HepG2 (cell line): ENCODE data around the gene CAPN9. TPM values are rescaled to one million over a fixed set of nuclear protein-coding genes. Genes with fewer than 3 reads are reported as not detected.

ENCODE experiments used
- ATAC-seq: fragments of 200-7000 bp; cut with Tn5 transposase; 3 replicates; pipeline ENCODE4 v1.9.1; 2020; ENCODE audit warnings: mild to moderate bottlenecking, moderate library complexity
- BruUV-seq: library from RNA; stranded (reverse); fragments of 400-500 nt; replicated peaks from 2 replicates; lab custom pipeline; 2021; lab: Mats Ljungman, UMichigan
- CTCF ChIA-PET: fragments of 300-600 bp; formaldehyde crosslinking; extraction: SDS; loops from one replicate; lab custom pipeline; 2021; ENCODE audit warnings: low total read pairs, inconsistent platforms, low intra/inter-chr PET ratio; lab: Yijun Ruan, JAX
- POLR2A ChIA-PET: fragments of 350-600 bp; sonication (Branson Sonifier 250); formaldehyde crosslinking; loops from one replicate; lab custom pipeline; 2020; ENCODE audit warnings: antibody characterized with exemption, inconsistent platforms; lab: Yijun Ruan, JAX
- DNase-seq: peaks from one replicate; pipeline ENCODE4 v3.0.0-alpha.2; 2015; ENCODE audit warnings: low spot score
- FAIRE-seq: peaks from 3 replicates; lab custom pipeline; 2011; peaks lifted over from hg19 to GRCh38; lab: Jason Lieb, UNC
- H2AFZ ChIP-seq: one replicate; pipeline ENCODE4 v1.6.1; 2011; ENCODE audit warnings: low read length, inconsistent platforms
- H3K27ac ChIP-seq: fragments of 300-600 bp; 3 replicates; pipeline ENCODE4 v1.8.0; 2011; ENCODE audit warnings: mixed run types, mild to moderate bottlenecking, mixed read lengths, low read length, inconsistent platforms; ENCODE audit not compliant: insufficient read depth; ENCODE audit errors: extremely low read length
- H3K27me3 ChIP-seq, 2 experiments: fragments of 200-600 bp in 1 of 2; 2 replicates in 1 of 2; 3 replicates in 1 of 2; pipeline versions ENCODE4 v1.6.0 to v1.8.0; 2011; ENCODE audit warnings: low read length in 2 of 2, mild to moderate bottlenecking in 2 of 2, moderate library complexity in 2 of 2, inconsistent platforms in 1 of 2; ENCODE audit not compliant: insufficient read depth in 2 of 2, control insufficient read depth in 1 of 2
- H3K36me3 ChIP-seq, 2 experiments: fragments of 200-600 bp in 1 of 2; replicated peaks in 1 of 2; 2 replicates in 1 of 2; 3 replicates in 1 of 2; pipeline versions ENCODE4 v1.5.1 to v1.8.0; 2011; ENCODE audit warnings: low read length in 2 of 2, inconsistent platforms in 1 of 2; ENCODE audit not compliant: insufficient read depth in 2 of 2, control insufficient read depth in 1 of 2
- H3K4me1 ChIP-seq: 2 replicates; pipeline ENCODE4 v1.5.1; 2012; ENCODE audit warnings: low read length, inconsistent platforms; ENCODE audit not compliant: insufficient read depth
- H3K4me2 ChIP-seq: 2 replicates; pipeline ENCODE4 v1.6.0; 2011; ENCODE audit warnings: low read depth, low read length, inconsistent platforms
- H3K4me3 ChIP-seq, 3 experiments: fragments of 200-600 bp in 1 of 3; sonication (generic), shearing (Covaris generic) in 1 of 3; replicated peaks in 1 of 3; 2 replicates each; pipeline ENCODE4 v1.5.1; 2011 to 2016; ENCODE audit warnings: low read length in 3 of 3, inconsistent platforms in 2 of 3, low read depth in 2 of 3, mild to moderate bottlenecking in 2 of 3, control low read depth in 1 of 3, mixed read lengths in 1 of 3; ENCODE audit not compliant: insufficient read depth in 1 of 3
- H3K79me2 ChIP-seq: one replicate; pipeline ENCODE4 v1.6.1; 2011; ENCODE audit warnings: low read length, inconsistent platforms; ENCODE audit not compliant: insufficient read depth
- H3K9ac ChIP-seq: 2 replicates; pipeline ENCODE4 v1.6.0; 2011; ENCODE audit warnings: mild to moderate bottlenecking, low read depth, low read length, inconsistent platforms; ENCODE audit not compliant: insufficient read depth
- H3K9me3 ChIP-seq: 2 replicates; pipeline ENCODE4 v1.5.1; 2012; ENCODE audit warnings: mild to moderate bottlenecking, low read length
- H4K20me1 ChIP-seq: 2 replicates; pipeline ENCODE4 v1.6.0; 2011; ENCODE audit warnings: inconsistent platforms, mild to moderate bottlenecking, low read length, moderate library complexity; ENCODE audit not compliant: insufficient read depth
- BRCA1 ChIP-seq: sonication (generic); formaldehyde crosslinking; IDR thresholded peaks from 2 replicates; pipeline ENCODE4 v1.4.0; 2020; ENCODE audit warnings: missing genetic modification reagents
- BRD4 ChIP-seq: sonication (generic); formaldehyde crosslinking; IDR thresholded peaks from 2 replicates; pipeline ENCODE4 v1.4.0; 2020; ENCODE audit warnings: missing genetic modification reagents
- DNMT1 ChIP-seq: sonication (generic); formaldehyde crosslinking; IDR thresholded peaks from 2 replicates; pipeline ENCODE4 v1.5.1; 2020; ENCODE audit warnings: mild to moderate bottlenecking, missing genetic modification reagents
- ETS1 ChIP-seq: sonication (generic); formaldehyde crosslinking; IDR thresholded peaks from 2 replicates; pipeline ENCODE4 v1.4.0; 2020; ENCODE audit warnings: missing genetic modification reagents
- GABPB1 ChIP-seq: IDR thresholded peaks from 2 replicates; pipeline ENCODE4 v1.6.1; 2016; ENCODE audit warnings: mild to moderate bottlenecking, missing genetic modification reagents, moderate library complexity, missing compliant biosample characterization
- IKZF1 ChIP-seq: fragments of 450-650 bp; IDR thresholded peaks from 2 replicates; pipeline ENCODE4 v1.7.1; 2016
- IRF1 ChIP-seq: sonication (generic); formaldehyde crosslinking; IDR thresholded peaks from 2 replicates; pipeline ENCODE4 v1.4.0; 2020; ENCODE audit warnings: low read depth, mild to moderate bottlenecking, missing genetic modification reagents
- KAT2B ChIP-seq: fragments of 150-350 bp; IDR thresholded peaks from 2 replicates; pipeline ENCODE4 v1.6.1; 2014; ENCODE audit warnings: low read depth, low read length, borderline replicate concordance
- KLF13 ChIP-seq: sonication (generic); formaldehyde crosslinking; IDR thresholded peaks from 2 replicates; pipeline ENCODE4 v1.4.0; 2020; ENCODE audit warnings: mild to moderate bottlenecking, missing genetic modification reagents
- KLF16 ChIP-seq, 2 experiments: sonication (generic) in 1 of 2; formaldehyde crosslinking in 1 of 2; IDR thresholded peaks; 2 replicates each; pipeline versions ENCODE4 v1.6.1 to v1.8.0; 2016 to 2023; ENCODE audit warnings: missing genetic modification reagents in 2 of 2, missing compliant biosample characterization in 1 of 2
- MAF1 ChIP-seq: sonication (generic); formaldehyde crosslinking; IDR thresholded peaks from 2 replicates; pipeline ENCODE4 v1.5.0; 2020; ENCODE audit warnings: missing genetic modification reagents, borderline replicate concordance
- MATR3 ChIP-seq: sonication (generic); formaldehyde crosslinking; IDR thresholded peaks from 2 replicates; pipeline ENCODE4 v1.4.0; 2020; ENCODE audit warnings: missing genetic modification reagents
- NR2F1 ChIP-seq, 2 experiments: fragments of 450-650 bp in 1 of 2; formaldehyde crosslinking in 1 of 2; IDR thresholded peaks; 2 replicates each; pipeline versions ENCODE4 v1.5.0 to v1.6.1; 2016 to 2020; ENCODE audit warnings: mild to moderate bottlenecking in 1 of 2, missing compliant biosample characterization in 1 of 2, missing genetic modification reagents in 1 of 2, moderate library complexity in 1 of 2
- PHB2 ChIP-seq: fragments of 450-650 bp; IDR thresholded peaks from 2 replicates; pipeline ENCODE4 v1.6.1; 2018; ENCODE audit not compliant: partially characterized antibody
- SIX4 ChIP-seq: sonication (generic); formaldehyde crosslinking; IDR thresholded peaks from 2 replicates; pipeline ENCODE4 v1.4.0; 2020; ENCODE audit warnings: missing genetic modification reagents
- SMYD3 ChIP-seq: sonication (generic); formaldehyde crosslinking; IDR thresholded peaks from 2 replicates; pipeline ENCODE4 v1.8.1; 2023; ENCODE audit warnings: mild to moderate bottlenecking, missing genetic modification reagents
- SOX5 ChIP-seq: IDR thresholded peaks from 2 replicates; pipeline ENCODE4 v1.6.1; 2016; ENCODE audit warnings: borderline replicate concordance
- TBL1XR1 ChIP-seq: fragments of 150-350 bp; IDR thresholded peaks from 2 replicates; pipeline ENCODE4 v1.6.1; 2014; ENCODE audit warnings: borderline replicate concordance, low read length; ENCODE audit not compliant: partially characterized antibody
- TFDP1 ChIP-seq: IDR thresholded peaks from 2 replicates; pipeline ENCODE4 v1.6.1; 2016; ENCODE audit warnings: missing compliant biosample characterization, missing genetic modification reagents, borderline replicate concordance
- TRIM24 ChIP-seq: sonication (generic); formaldehyde crosslinking; IDR thresholded peaks from 2 replicates; pipeline ENCODE4 v1.8.0; 2022; ENCODE audit warnings: mild to moderate bottlenecking, missing genetic modification reagents
- ZFP37 ChIP-seq: sonication (generic); formaldehyde crosslinking; IDR thresholded peaks from 2 replicates; pipeline ENCODE4 v1.4.0; 2020; ENCODE audit warnings: missing genetic modification reagents, borderline replicate concordance
- ZNF7 ChIP-seq: IDR thresholded peaks from 2 replicates; pipeline ENCODE4 v1.6.1; 2016; ENCODE audit warnings: missing biosample characterization, missing genetic modification reagents
- ZNF720 ChIP-seq: sonication (generic); formaldehyde crosslinking; IDR thresholded peaks from 2 replicates; pipeline ENCODE4 v1.4.0; 2020; ENCODE audit warnings: missing genetic modification reagents
- WGBS: methylation state at CpG from one replicate; pipeline ENCODE4 v1.1.6; 2017; ENCODE audit warnings: low lambda C conversion rate; 5-methylcytosine and 5-hydroxymethylcytosine counted together
- in situ Hi-C: cut with HindIII; loops from 2 replicates; pipeline ENCODE4 v1.10.0; 2017; ENCODE audit warnings: low pct_unique_long_range_greater_than_20kb; ENCODE audit not compliant: extremely low pct_ligation_motif_present
- intact Hi-C: fragments of 100-400 bp; cut with micrococcal nuclease; formaldehyde crosslinking; loops from one replicate; pipeline ENCODE4 v1.10.0; 2022; ENCODE audit not compliant: unreplicated experiment
- polyA plus RNA-seq, 8 experiments: library from polyadenylated mRNA; depleted of rRNA in 3 of 8; stranded (reverse) in 7 of 8; unstranded in 1 of 8; fragments of >200 nt; fragmentation: Illumina TruSeq in 4 of 8; extraction: Trizol in 4 of 8; gene quantifications; 2 replicates each; pipeline versions ENCODE4 v1.2.1 to v1.2.3, GENCODE V29; 2011 to 2016; ENCODE audit warnings: low read depth in 4 of 8, missing spikeins in 1 of 8, mixed read lengths in 1 of 8; ENCODE audit not compliant: insufficient read depth in 1 of 8
- total RNA-seq, 5 experiments: library from RNA; depleted of rRNA; stranded (reverse); fragments of >200 nt; fragmentation: Illumina TruSeq; extraction: Trizol; gene quantifications; 2 replicates each; pipeline ENCODE4 v1.2.3, GENCODE V29; 2016; ENCODE audit warnings: low read depth in 1 of 5
- TF ChIP-seq, protein P1 (sequence below): sonication (generic); formaldehyde crosslinking; IDR thresholded peaks from 2 replicates; pipeline ENCODE4 v1.4.0; 2020; ENCODE audit warnings: missing genetic modification reagents, mild to moderate bottlenecking, borderline replicate concordance

Gene CAPN9
- total and polyA plus RNA-seq, 2 of the 13 experiments (the other 11 are each of a cell fraction or from before 2014, with no cell fraction given), result 0.04 to 0.31 TPM

DNA sequence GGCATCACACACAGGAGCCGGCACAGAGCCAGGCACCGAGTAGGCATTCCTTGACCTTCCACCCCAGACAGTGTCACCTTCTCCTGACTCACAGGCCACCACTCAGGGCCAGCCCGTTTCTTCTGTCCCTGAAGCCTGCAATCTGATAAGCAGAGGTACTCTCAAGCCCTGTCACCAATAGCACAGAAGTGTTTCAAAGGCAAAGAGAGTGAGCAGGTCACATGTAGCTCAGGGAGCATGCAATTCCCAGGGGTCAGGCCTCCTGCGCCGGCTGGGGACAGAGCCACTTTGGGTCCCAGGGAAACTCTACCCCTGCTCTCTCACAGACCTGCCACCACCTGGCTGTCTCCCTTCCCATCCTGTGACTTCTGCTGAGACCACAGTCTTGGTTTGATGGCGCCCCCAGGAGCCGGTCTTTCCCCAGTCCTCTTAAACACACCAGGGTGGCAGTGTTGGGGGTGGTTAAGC is 13.2 kb downstream of the CAPN9 start:
- Histone ChIP-seq H3K4me1 (peaks cover 67% of the 10 kb centered on the region), H3K27ac (no peak overlapping the region), H3K36me3 (no peaks in the 10 kb centered on the region), H4K20me1 (no peaks in the 10 kb centered on the region), H3K4me2 (peak overlapping the region; percentile 61), H2AFZ (no peak overlapping the region), H3K9me3 (no peaks in the 10 kb centered on the region), H3K79me2 (no peaks in the 10 kb centered on the region), H3K9ac (0 out of 2 replicates have a peak overlapping the region, but pooled peaks have one; percentile 5), H3K4me3 (peak overlapping the region in 1 of 3 experiments; percentile 5; a peak in 1 of 6 replicates), H3K27me3 (no peaks in the 10 kb centered on the region)
- FAIRE-seq, result peak; percentile 60
- ATAC-seq, result peak; percentile 90
- CTCF ChIA-PET, result no interaction called here
- BruUV-seq, result no TSS peak
- WGBS, result 0% methylated on average over 5 of the region's 7 CpGs
- intact Hi-C loops, result loop anchor here (2.0 kb wide), 1 partner anchor 46 kb away; the partner anchor contains the start of gene AGT
- peak; percentile 58 for DNase-seq
- in situ Hi-C loops, result no loop called here
- POLR2A ChIA-PET, result interaction anchor here (0.9 to 2.1 kb wide), 4 partner anchors 46 to 57 kb away, joined by 3 to 13 read pairs (median 4); partner anchors contain the start of gene AGT
- TF ChIP-seq IRF1 (CRISPR knock-in tag) (no peak), MATR3 (CRISPR knock-in tag) (no peak), ZNF7 (CRISPR knock-in tag) (no peak), IKZF1 (no peak), TRIM24 (CRISPR knock-in tag) (no peak), ZFP37 (CRISPR knock-in tag) (no peak), KLF13 (CRISPR knock-in tag) (no peak), ETS1 (no peak), SOX5 (no peak), GABPB1 (no peak), BRD4 (no peak), SMYD3 (CRISPR knock-in tag) (no peak), TFDP1 (CRISPR knock-in tag) (no peak), DNMT1 (CRISPR knock-in tag) (no peak), MAF1 (CRISPR knock-in tag) (no peak), TBL1XR1 (no peak), BRCA1 (no peak; the same call in 1 of the 2 replicates), ZNF720 (CRISPR knock-in tag) (no peak), PHB2 (no peak), KAT2B (no peak), KLF16 (CRISPR knock-in tag; IDR thresholded peaks at IDR 0.05) (no peak), SIX4 (no peak), NR2F1 (CRISPR knock-in tag; IDR thresholded peaks at IDR 0.05) (no peak)
- TF ChIP-seq, protein P1, sequence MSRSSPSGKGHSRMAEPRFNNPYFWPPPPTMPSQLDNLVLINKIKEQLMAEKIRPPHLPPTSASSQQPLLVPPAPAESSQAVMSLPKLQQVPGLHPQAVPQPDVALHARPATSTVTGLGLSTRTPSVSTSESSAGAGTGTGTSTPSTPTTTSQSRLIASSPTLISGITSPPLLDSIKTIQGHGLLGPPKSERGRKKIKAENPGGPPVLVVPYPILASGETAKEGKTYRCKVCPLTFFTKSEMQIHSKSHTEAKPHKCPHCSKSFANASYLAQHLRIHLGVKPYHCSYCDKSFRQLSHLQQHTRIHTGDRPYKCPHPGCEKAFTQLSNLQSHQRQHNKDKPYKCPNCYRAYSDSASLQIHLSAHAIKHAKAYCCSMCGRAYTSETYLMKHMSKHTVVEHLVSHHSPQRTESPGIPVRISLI (CRISPR knock-in tag), result no peak; the same call in 1 of the 2 replicates
